VCaP (cell line): ENCODE results near the gene STK36.
A peak's percentile ranks its signal among the peaks of the same experiment; 100 is the strongest.

Source experiments
- H3K27ac ChIP-seq: fragments of 450-650 bp; 2 replicates; pipeline ENCODE4 v1.5.1; 2017
- TF ChIP-seq, protein P1 (sequence below): fragments of 450-650 bp; conservative IDR thresholded peaks from 2 replicates; pipeline ENCODE4 v1.5.1; 2017; ENCODE audit warnings: mild to moderate bottlenecking, moderate library complexity

STK36 gene

DNA sequence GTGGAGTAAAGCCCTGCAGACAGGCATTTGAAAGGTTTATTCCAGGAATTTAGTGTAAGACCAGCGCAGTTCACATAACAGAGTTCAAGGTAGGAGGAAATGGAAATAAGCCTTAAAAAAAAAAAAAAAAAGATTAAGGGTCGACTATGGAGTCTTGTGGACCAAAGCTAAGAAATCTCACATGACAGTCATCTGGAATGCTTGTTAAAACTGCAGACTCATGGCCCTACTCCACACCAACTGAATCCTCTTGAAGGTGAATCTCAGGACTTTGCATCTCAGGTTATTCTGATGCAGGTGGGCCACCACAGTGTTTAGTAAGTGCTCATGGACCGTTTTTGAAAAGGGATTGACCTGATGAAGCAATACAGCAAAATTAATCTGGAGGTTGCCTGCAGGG, 47.6 kb downstream of the STK36 start:
- no peak overlapping the region for H3K27ac ChIP-seq
- TF ChIP-seq, protein P1, sequence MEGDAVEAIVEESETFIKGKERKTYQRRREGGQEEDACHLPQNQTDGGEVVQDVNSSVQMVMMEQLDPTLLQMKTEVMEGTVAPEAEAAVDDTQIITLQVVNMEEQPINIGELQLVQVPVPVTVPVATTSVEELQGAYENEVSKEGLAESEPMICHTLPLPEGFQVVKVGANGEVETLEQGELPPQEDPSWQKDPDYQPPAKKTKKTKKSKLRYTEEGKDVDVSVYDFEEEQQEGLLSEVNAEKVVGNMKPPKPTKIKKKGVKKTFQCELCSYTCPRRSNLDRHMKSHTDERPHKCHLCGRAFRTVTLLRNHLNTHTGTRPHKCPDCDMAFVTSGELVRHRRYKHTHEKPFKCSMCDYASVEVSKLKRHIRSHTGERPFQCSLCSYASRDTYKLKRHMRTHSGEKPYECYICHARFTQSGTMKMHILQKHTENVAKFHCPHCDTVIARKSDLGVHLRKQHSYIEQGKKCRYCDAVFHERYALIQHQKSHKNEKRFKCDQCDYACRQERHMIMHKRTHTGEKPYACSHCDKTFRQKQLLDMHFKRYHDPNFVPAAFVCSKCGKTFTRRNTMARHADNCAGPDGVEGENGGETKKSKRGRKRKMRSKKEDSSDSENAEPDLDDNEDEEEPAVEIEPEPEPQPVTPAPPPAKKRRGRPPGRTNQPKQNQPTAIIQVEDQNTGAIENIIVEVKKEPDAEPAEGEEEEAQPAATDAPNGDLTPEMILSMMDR, result no peak

DNA sequence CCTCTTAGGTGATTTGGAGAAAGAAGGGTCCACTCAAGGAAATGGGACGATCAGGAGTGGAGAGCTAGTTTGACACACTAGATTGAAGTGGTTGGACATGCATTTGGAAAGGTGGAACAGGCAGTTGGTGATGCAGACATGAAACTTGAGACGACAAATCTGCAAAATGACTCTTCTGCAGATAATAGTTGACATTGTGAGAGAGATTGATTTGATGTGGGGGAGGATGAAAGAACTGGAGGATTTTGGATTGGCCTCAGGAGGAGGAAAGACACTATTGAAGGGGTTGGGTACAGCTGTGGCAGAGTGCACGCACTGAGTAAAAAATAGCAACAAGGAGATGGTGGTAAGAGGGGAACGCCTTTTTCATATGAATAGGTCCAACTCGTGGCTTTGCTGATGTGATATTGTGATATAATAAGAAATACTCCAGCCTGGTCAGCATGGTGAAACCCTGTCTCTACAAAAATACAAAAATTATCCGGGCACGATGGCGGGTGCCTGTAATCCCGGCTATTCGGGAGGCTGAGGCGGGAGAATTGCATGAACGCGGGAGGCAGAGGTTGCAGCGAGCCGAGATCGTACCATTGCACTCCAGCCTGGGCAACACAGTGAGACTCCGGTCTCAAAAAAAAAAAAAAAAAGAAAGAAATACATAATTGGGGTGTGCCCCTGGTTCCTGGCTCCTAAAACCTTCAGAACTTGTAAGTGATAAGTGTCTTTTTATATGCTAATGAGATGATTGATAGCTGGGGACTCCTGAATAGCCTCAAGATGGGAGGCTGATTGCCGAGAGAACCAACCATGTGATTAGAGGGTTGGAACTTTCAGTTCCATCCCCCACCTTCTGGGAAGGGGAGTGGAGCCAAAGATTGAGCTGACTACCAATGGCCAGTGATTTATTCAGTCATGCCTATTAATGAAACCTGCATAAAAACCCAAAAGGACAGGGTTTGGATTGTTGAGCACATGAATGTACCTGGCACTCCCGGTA, 48.5 kb downstream of the STK36 start:
- TF ChIP-seq, protein P1, result no peak
- H3K27ac ChIP-seq, result peak overlapping the region; percentile 34; the same call in 1 of the 2 replicates

DNA sequence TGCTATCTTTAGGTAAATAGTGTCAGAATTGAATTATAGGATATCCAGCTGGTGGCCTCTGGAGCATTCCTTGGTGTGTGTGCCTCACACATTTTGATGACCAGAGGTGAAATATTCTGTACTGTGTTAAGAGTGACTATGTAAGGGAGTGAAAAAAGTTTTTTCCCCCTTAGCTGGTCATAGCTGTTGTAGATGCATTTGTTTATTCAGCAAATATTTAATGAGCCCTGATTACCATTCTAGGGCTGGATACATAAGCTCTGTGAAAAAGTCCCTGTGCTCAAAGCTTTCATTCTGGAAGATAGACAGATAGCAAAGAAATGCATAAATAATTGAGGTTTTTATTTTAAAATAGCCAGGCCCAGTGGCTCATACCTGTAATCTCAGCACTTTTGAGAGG, 49.6 kb downstream of the STK36 start:
- TF ChIP-seq, protein P1, result no peak
- peak overlapping the region; percentile 34 for H3K27ac ChIP-seq

DNA sequence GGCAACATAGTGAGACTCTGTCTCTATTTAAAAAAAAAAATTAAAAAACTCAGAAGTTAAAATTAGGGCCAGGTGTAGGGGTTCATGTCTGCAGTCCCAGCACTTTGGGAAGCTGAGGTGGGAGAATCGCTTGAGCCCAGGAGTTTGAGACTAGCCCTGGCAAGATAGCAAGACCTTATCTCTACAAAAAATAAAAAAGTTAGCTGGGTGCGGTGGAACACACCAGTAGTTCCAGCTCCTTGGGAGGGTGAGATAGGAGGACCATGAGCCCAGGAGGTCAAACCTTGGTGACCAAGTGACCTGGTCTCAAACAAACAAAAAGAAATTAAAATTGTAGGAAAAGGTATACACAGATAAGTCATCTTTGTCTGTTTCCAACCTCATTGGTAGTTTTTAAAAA, 50.0 kb downstream of the STK36 start:
- H3K27ac ChIP-seq, result peak overlapping the region; percentile 34
- TF ChIP-seq, protein P1, result no peak

DNA sequence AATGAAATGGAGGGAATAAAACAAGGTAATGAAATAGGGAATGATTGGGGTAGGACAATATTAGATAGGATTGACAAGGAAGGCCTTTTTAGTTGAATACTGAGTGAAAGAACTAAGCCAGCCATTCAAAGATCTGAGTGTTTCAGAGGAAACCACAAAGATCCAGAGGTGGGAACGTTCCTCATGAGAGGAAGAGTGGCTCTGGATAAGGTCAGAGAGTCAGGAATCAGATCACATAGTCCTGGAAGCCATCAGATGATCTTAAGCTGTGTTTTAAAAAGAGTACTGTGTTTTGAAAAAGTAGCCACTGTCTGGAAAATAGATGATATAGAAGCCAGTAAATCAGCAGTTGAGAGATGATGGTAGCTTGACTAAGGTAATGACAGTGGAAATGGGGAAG, 50.5 kb downstream of the STK36 start:
- TF ChIP-seq, protein P1, result no peak
- H3K27ac ChIP-seq, result no peak overlapping the region

DNA sequence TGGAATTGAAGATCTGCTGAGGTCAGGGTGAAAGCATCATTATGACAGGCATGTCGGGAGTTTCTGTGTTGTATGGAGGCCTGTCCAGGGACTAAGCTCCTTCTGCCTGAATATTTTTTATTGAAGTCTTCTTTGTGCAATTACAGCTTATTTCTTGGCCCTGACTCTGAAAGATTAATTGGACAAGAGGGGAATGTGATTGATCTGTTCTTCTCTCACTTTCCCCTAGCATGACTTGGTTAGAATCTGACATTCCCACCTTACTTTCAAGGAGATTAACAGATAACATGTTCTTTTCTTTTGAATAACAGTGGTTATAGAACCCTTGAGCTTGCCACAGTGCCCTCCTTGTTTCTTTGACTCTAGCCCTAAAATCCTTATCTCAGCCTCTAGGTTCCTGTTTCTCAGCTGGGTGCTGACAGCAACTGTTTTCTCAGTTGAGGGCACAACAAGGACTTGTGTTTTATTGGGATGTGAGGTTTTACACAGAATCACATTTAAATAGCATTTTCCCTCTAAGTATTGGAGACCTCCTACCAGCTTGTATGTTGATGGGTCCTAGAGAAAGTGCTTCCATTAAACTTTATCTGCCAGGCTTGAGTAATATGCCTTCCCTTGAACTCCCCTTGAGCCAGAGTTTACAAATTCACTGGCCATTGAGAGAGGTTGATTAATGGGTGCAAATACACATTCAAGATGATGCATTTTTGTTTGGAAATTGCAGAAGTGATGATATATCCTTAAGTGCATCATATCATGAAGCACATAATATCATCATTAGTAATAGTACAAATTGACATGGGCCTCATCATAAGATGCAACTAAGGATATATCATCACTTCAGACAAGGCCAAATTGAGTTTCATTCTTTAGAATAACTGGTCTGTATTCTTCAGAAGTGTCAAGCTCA, 51.2 kb downstream of the STK36 start:
- TF ChIP-seq, protein P1, result no peak
- no peak overlapping the region for H3K27ac ChIP-seq
